H9 (cell line): ENCODE data around the gene NSF. TPM values are rescaled to one million over a fixed set of nuclear protein-coding genes. Genes with fewer than 3 reads are reported as not detected.

Experiments used
- DNase-seq: peaks from one replicate; pipeline ENCODE4 v3.0.0-alpha.2; 2017
- H2AFZ ChIP-seq: one replicate; pipeline ENCODE4 v1.6.1; 2013; ENCODE audit warnings: mild to moderate bottlenecking, low read length, control low read depth, moderate library complexity
- H2AK5ac ChIP-seq: 2 replicates; pipeline ENCODE4 v1.6.1; 2013; ENCODE audit warnings: low read length, control low read depth, mixed read lengths; ENCODE audit not compliant: insufficient read length
- H2BK120ac ChIP-seq: one replicate; pipeline ENCODE4 v1.6.1; 2013; ENCODE audit warnings: low read depth, mild to moderate bottlenecking, low read length, control low read depth, inconsistent platforms; ENCODE audit not compliant: poor library complexity, severe bottlenecking
- H2BK12ac ChIP-seq: 2 replicates; pipeline ENCODE4 v1.6.1; 2013; ENCODE audit warnings: low read length, control low read depth, mixed read lengths, low read depth; ENCODE audit not compliant: insufficient read length
- H2BK15ac ChIP-seq: 2 replicates; pipeline ENCODE4 v1.6.1; 2013; ENCODE audit warnings: low read depth, low read length, control low read depth
- H2BK20ac ChIP-seq: one replicate; pipeline ENCODE4 v1.6.1; 2013; ENCODE audit warnings: low read depth, mild to moderate bottlenecking, low read length, control low read depth, inconsistent platforms; ENCODE audit not compliant: poor library complexity, severe bottlenecking
- H2BK5ac ChIP-seq: 2 replicates; pipeline ENCODE4 v1.6.1; 2013; ENCODE audit warnings: low read length, control low read depth, mixed read lengths; ENCODE audit not compliant: insufficient read length
- H3K14ac ChIP-seq: 2 replicates; pipeline ENCODE4 v1.6.1; 2013; ENCODE audit warnings: low read length, control low read depth; ENCODE audit not compliant: insufficient read depth
- H3K18ac ChIP-seq: 2 replicates; pipeline ENCODE4 v1.6.1; 2013; ENCODE audit warnings: low read depth, mild to moderate bottlenecking, mixed read lengths, low read length, control low read depth; ENCODE audit not compliant: insufficient read length
- H3K23ac ChIP-seq: 2 replicates; pipeline ENCODE4 v1.6.1; 2013; ENCODE audit warnings: low read length, control low read depth, mixed read lengths, low read depth; ENCODE audit not compliant: insufficient read length
- H3K23me2 ChIP-seq: 2 replicates; pipeline ENCODE4 v1.6.1; 2013; ENCODE audit warnings: low read depth, mild to moderate bottlenecking, mixed read lengths, low read length, control low read depth; ENCODE audit not compliant: insufficient read length, poor library complexity, severe bottlenecking
- H3K27ac ChIP-seq: 2 replicates; pipeline ENCODE4 v1.5.1; 2013; ENCODE audit warnings: low read length, control low read depth, mixed read lengths, low read depth; ENCODE audit not compliant: insufficient read length
- H3K27me3 ChIP-seq: 2 replicates; pipeline ENCODE4 v1.6.1; 2013; ENCODE audit warnings: low read length, control low read depth, inconsistent platforms; ENCODE audit not compliant: insufficient read depth
- H3K4ac ChIP-seq: 2 replicates; pipeline ENCODE4 v1.6.1; 2013; ENCODE audit warnings: low read depth, mild to moderate bottlenecking, control low read depth, inconsistent platforms, low read length, moderate library complexity
- H3K4me1 ChIP-seq: 2 replicates; pipeline ENCODE4 v1.6.1; 2013; ENCODE audit warnings: low read length, control low read depth, inconsistent platforms; ENCODE audit not compliant: insufficient read depth
- H3K4me2 ChIP-seq: 2 replicates; pipeline ENCODE4 v1.6.1; 2013; ENCODE audit warnings: low read length, control low read depth, mixed read lengths; ENCODE audit not compliant: insufficient read length, insufficient read depth
- H3K56ac ChIP-seq: 2 replicates; pipeline ENCODE4 v1.6.1; 2013; ENCODE audit warnings: low read depth, mild to moderate bottlenecking, mixed read lengths, low read length, control low read depth; ENCODE audit not compliant: insufficient read length
- H3K79me1 ChIP-seq: 2 replicates; pipeline ENCODE4 v1.6.1; 2013; ENCODE audit warnings: low read depth, mild to moderate bottlenecking, moderate library complexity, low read length, control low read depth, inconsistent platforms; ENCODE audit not compliant: insufficient read depth, poor library complexity, severe bottlenecking
- H3K79me2 ChIP-seq: 2 replicates; pipeline ENCODE4 v1.6.1; 2013; ENCODE audit warnings: low read length, control low read depth, inconsistent platforms; ENCODE audit not compliant: insufficient read depth
- H3K9ac ChIP-seq: 2 replicates; pipeline ENCODE4 v1.6.1; 2013; ENCODE audit warnings: low read length, control low read depth, mixed read lengths; ENCODE audit not compliant: insufficient read length; ENCODE audit errors: extremely low read depth
- H3K9me3 ChIP-seq: one replicate; pipeline ENCODE4 v1.6.1; 2013; ENCODE audit warnings: low read depth, low read length, inconsistent platforms; ENCODE audit not compliant: control insufficient read depth
- H3T11ph ChIP-seq: one replicate; pipeline ENCODE4 v1.6.1; 2013; ENCODE audit warnings: mild to moderate bottlenecking, low read length, control low read depth, inconsistent platforms
- H4K20me1 ChIP-seq: one replicate; pipeline ENCODE4 v1.6.1; 2013; ENCODE audit not compliant: control insufficient read depth, insufficient read length, insufficient read depth
- H4K5ac ChIP-seq: 2 replicates; pipeline ENCODE4 v1.6.1; 2013; ENCODE audit warnings: low read depth, mild to moderate bottlenecking, mixed read lengths, low read length, control low read depth; ENCODE audit not compliant: insufficient read length
- H4K8ac ChIP-seq: replicated peaks from 2 replicates; pipeline ENCODE4 v1.6.1; 2013; ENCODE audit warnings: low read length, control low read depth, mixed read lengths, low read depth; ENCODE audit not compliant: insufficient read length
- H4K91ac ChIP-seq: 2 replicates; pipeline ENCODE4 v1.6.1; 2013; ENCODE audit warnings: low read depth, mild to moderate bottlenecking, moderate library complexity, mixed read lengths, low read length, control low read depth; ENCODE audit not compliant: insufficient read length
- H3K27ac Mint-ChIP-seq, 3 experiments: 2 replicates in 2 of 3; 3 replicates in 1 of 3; pipeline ENCODE4 v1.8.0; 2020 to 2021; ENCODE audit warnings: mixed read lengths in 3 of 3, mild to moderate bottlenecking in 1 of 3, moderate library complexity in 1 of 3
- H3K27me3 Mint-ChIP-seq: 2 replicates; pipeline ENCODE4 v1.8.0; 2021; ENCODE audit warnings: low read depth, mild to moderate bottlenecking, moderate library complexity, mixed read lengths
- H3K36me3 Mint-ChIP-seq, 3 experiments: 2 replicates in 2 of 3; 3 replicates in 1 of 3; pipeline ENCODE4 v1.8.0; 2020 to 2021; ENCODE audit warnings: low read depth in 3 of 3, mixed read lengths in 3 of 3; ENCODE audit not compliant: insufficient read depth in 1 of 3
- H3K4me1 Mint-ChIP-seq, 2 experiments: 2 replicates each; pipeline ENCODE4 v1.8.0; 2020; ENCODE audit warnings: mixed read lengths in 2 of 2
- H3K4me3 Mint-ChIP-seq, 2 experiments: 2 replicates in 1 of 2; 3 replicates in 1 of 2; pipeline ENCODE4 v1.8.0; 2020 to 2021; ENCODE audit warnings: mild to moderate bottlenecking in 2 of 2, mixed read lengths in 2 of 2, moderate library complexity in 1 of 2
- H3K9me3 Mint-ChIP-seq, 2 experiments: 2 replicates in 1 of 2; 3 replicates in 1 of 2; pipeline ENCODE4 v1.8.0; 2020; ENCODE audit warnings: mild to moderate bottlenecking in 2 of 2, mixed read lengths in 2 of 2, moderate library complexity in 1 of 2
- CTCF ChIP-seq: fragments of 200-600 bp; sonication (generic); conservative IDR thresholded peaks from 3 replicates; pipeline ENCODE4 v1.8.0; 2021; ENCODE audit warnings: antibody characterized with exemption, mild to moderate bottlenecking
- WGBS: extraction: QIAGEN DNeasy Blood & Tissue Kit; methylation state at CpG from one replicate; pipeline ENCODE4 v1.1.7; 2013; ENCODE audit warnings: missing lambda C conversion rate, low lambda C conversion rate, mixed read lengths; ENCODE audit not compliant: insufficient read length; ENCODE audit errors: extremely low coverage; 5-methylcytosine and 5-hydroxymethylcytosine counted together
- total RNA-seq: library from RNA; stranded (reverse); gene quantifications from 2 replicates; pipeline ENCODE4 v1.2.1, GENCODE V29; 2021

The NSF gene
- total RNA-seq, 1 experiment from 2014 or later, result 36.4 TPM

GRCh38 chr17:46753776-46754175 lies 163.3 kb downstream of the NSF start:
- Histone ChIP-seq H4K20me1 (no peaks in the 10 kb centered on the region), H3K56ac (no peak overlapping the region), H2BK120ac (no peak overlapping the region), H3K4me2 (no peak overlapping the region), H3K79me1 (no peaks in the 10 kb centered on the region), H2BK20ac (no peak overlapping the region), H3K4ac (no peak overlapping the region), H4K8ac (no peak overlapping the region), H3K14ac (no peak overlapping the region), H2BK5ac (no peak overlapping the region), H2AFZ (no peak overlapping the region), H3K79me2 (no peaks in the 10 kb centered on the region), H2BK15ac (no peak overlapping the region), H3K23ac (no peak overlapping the region), H4K91ac (no peak overlapping the region), H2AK5ac (no peak overlapping the region), H3K9me3 (no peaks in the 10 kb centered on the region), H3K18ac (no peak overlapping the region), H4K5ac (no peak overlapping the region), H3K23me2 (no peaks in the 10 kb centered on the region), H3K4me1 (no peaks in the 10 kb centered on the region), H3K9ac (no peak overlapping the region), H3T11ph (no peak overlapping the region), H3K27ac (no peak overlapping the region), H2BK12ac (no peak overlapping the region), H3K27me3 (no peaks in the 10 kb centered on the region)
- no peak for DNase-seq
- TF ChIP-seq CTCF, result no peak
- Mint-ChIP-seq H3K4me1 (peaks cover 5 to 6% of the 10 kb centered on the region in 2 experiments), H3K9me3 (no peaks in the 10 kb centered on the region), H3K27me3 (no peaks in the 10 kb centered on the region), H3K36me3 (peaks cover 0 to 26% (median 12%) of the 10 kb centered on the region in 3 experiments; a peak in 5 of 7 replicates), H3K27ac (no peak overlapping the region), H3K4me3 (no peak overlapping the region)
- WGBS, result no CpG with 5 or more reads among the region's 3 CpGs
